Mesodermal cell (in vitro differentiated cells): ENCODE data around the gene TRIO.

Experiments used
- H3K27ac ChIP-seq: 2 replicates; pipeline ENCODE4 v1.7.0; 2013; ENCODE audit warnings: mild to moderate bottlenecking, low read depth, low read length, moderate library complexity; ENCODE audit not compliant: severe bottlenecking
- H3K36me3 ChIP-seq: 2 replicates; pipeline ENCODE4 v1.7.1; 2013; ENCODE audit warnings: mild to moderate bottlenecking, low read length, moderate library complexity; ENCODE audit not compliant: control insufficient read depth, insufficient read depth
- H3K4me1 ChIP-seq: one replicate; pipeline ENCODE4 v1.7.1; 2013; ENCODE audit warnings: mild to moderate bottlenecking, low read length; ENCODE audit not compliant: insufficient read depth, control insufficient read depth, poor library complexity, severe bottlenecking
- H3K4me3 ChIP-seq: 2 replicates; pipeline ENCODE4 v1.7.0; 2013; ENCODE audit warnings: low read length, control low read depth, mild to moderate bottlenecking; ENCODE audit not compliant: insufficient read depth, poor library complexity, severe bottlenecking; ENCODE audit errors: extremely low read depth
- H3K9me3 ChIP-seq: 2 replicates; pipeline ENCODE4 v1.7.1; 2013; ENCODE audit warnings: mild to moderate bottlenecking, low read length, moderate library complexity; ENCODE audit not compliant: control insufficient read depth
- WGBS, 2 experiments: methylation state at CpG; one replicate each; pipeline ENCODE4 v1.1.5; 2013; ENCODE audit warnings: missing lambda C conversion rate in 2 of 2; ENCODE audit not compliant: insufficient coverage in 2 of 2; 5-methylcytosine and 5-hydroxymethylcytosine counted together

The TRIO gene

DNA sequence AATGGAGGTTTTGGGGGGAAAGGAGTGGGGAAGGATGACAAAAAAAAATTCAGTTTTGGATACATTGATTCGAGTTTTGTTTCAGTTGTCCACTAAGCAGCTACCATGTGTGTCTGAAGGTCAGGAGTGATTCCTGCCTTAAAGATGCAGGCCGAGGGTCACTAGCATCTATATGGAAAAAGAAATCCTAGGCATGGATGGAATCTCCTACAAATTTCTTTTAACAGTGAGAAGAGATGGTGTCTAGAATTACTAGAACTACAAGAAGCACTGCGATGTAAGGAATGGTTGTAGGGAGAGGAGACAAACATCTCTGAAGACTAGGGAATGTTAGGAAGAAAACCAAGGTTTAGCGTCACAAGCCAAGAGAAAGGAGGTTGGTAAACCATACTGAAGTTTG lies 19.6 kb upstream of the TRIO start:
- H3K9me3 ChIP-seq, result no peaks in the 10 kb centered on the region
- H3K27ac ChIP-seq, result no peak overlapping the region
- H3K4me1 ChIP-seq, result peaks cover 8% of the 10 kb centered on the region
- no peak overlapping the region for H3K4me3 ChIP-seq
- H3K36me3 ChIP-seq, result no peaks in the 10 kb centered on the region
- 90 to 99% methylated on average over 4 of the region's 4 CpGs for WGBS, 2 experiments

DNA sequence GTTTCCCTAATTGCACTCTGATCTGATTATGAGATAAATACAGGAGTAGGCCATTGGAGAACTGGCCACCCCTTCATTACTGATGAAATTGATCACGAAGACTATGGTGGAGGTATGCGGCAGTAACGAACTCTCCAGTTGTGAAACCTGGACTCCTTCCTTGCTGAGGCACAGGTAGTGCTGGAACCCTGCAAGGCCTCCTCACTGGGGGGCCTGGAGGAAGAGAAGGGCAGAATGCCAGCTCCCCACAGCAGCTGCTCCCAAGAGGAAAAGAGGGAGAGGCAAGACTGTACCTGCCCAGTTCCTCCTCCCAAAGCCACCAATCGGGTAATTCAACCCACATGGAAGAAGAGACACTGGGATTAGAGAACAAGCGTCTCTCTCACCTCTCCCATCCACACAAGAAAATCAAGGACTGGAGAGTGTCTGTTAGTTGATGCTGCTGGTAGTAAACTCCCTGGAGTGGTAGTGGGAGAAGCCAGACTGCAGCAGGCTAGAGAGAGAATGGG lies 19.1 kb upstream of the TRIO start:
- Histone ChIP-seq H3K27ac (no peak overlapping the region), H3K9me3 (no peaks in the 10 kb centered on the region), H3K36me3 (no peaks in the 10 kb centered on the region), H3K4me3 (no peak overlapping the region), H3K4me1 (peaks cover 4% of the 10 kb centered on the region)
- 100% methylated on average over 1 of the region's 5 CpGs; no CpG with 5 or more reads in 1 of the 2 experiments for WGBS, 2 experiments

DNA sequence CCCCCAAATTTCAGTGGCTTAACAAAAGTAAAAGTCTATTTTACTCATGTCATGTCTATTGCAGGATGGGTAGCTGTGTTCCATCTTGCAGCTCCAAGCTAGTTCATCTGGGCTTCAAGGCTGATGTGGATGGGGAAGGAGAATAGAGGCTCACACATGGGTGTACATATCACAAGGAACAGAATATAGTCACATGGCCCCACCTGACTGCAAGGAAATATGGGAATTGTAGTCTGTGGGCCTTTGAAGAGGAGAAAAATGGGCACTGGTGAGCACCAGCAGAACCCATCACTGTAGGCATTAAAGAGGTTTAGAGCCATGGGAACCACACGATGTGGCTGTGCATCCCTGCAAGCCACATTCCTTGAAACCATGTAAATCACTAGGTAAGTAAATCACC lies 17.9 kb upstream of the TRIO start:
- Histone ChIP-seq H3K9me3 (no peaks in the 10 kb centered on the region), H3K4me1 (no peaks in the 10 kb centered on the region), H3K27ac (no peak overlapping the region), H3K4me3 (no peak overlapping the region), H3K36me3 (no peaks in the 10 kb centered on the region)
- 100% methylated on average over 1 of the region's 1 CpG; no CpG with 5 or more reads in 1 of the 2 experiments for WGBS, 2 experiments

DNA sequence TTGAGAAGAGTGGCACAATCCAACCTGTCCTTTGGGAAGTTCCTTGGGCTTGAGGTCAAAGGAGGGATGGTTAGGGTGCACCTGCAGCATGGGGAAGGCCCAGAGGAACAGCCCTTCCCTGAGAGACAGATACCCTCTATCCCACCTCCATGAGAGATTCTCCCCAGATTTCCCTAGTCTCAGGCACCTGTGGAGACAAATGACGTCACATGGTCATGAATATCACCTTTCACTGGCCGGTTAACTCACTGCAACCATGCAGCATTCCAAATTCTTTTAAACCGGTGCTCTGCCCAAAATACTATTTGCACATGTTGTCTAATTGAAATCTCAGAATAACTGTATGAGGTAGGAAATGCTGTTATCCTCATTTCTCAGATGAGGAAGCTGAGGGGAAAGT lies 15.6 kb upstream of the TRIO start:
- Histone ChIP-seq H3K4me3 (no peak overlapping the region), H3K4me1 (no peaks in the 10 kb centered on the region), H3K27ac (no peak overlapping the region), H3K36me3 (no peaks in the 10 kb centered on the region), H3K9me3 (no peaks in the 10 kb centered on the region)
- 0 to 54% methylated on average over 1 to 3 of the region's 3 CpGs for WGBS, 2 experiments

DNA sequence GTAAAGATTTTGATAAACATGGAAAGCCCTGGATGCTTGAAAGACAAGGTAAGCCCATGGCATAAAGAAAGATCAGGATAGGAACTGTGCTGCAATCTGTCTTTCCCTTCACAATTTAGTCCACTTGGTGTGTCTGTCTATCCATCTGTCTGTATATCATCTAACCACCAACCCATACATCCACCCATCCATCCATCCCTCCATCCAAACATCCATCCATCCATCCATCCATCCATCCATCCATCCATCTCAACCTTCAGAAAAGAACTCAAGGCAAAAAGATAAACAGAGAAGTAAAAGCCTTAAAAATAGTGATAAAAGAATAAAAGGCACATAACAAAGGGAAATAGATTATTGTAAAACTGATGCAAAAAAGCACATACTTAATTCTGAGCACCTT lies 15.1 kb upstream of the TRIO start:
- no peaks in the 10 kb centered on the region for H3K9me3 ChIP-seq
- no peaks in the 10 kb centered on the region for H3K36me3 ChIP-seq
- H3K4me3 ChIP-seq, result no peak overlapping the region
- H3K4me1 ChIP-seq, result no peaks in the 10 kb centered on the region
- no peak overlapping the region for H3K27ac ChIP-seq

DNA sequence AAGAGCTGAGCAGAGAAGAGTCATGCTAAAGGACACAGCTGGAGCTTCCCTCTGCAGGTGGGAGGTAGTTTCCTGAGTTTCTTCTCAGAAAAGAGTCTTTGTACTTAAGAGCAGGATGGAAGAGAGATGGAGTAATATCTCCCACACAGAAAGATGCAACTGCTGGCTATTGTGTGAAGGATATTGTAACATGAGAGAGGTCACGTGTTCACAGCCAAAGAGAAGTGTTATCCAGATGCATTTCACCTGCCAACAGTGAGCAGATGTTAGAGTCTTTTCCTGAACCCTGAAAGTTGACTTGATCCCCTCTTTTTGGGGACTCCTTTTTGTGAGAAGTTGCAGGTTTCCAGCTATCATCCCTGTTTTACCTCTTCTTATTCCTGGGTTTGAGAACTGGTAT lies 14.0 kb upstream of the TRIO start:
- H3K4me1 ChIP-seq, result no peaks in the 10 kb centered on the region
- 67 to 100% methylated on average over 1 of the region's 1 CpG for WGBS, 2 experiments
- H3K9me3 ChIP-seq, result no peaks in the 10 kb centered on the region
- H3K27ac ChIP-seq, result no peak overlapping the region
- H3K4me3 ChIP-seq, result no peak overlapping the region
- H3K36me3 ChIP-seq, result no peaks in the 10 kb centered on the region

DNA sequence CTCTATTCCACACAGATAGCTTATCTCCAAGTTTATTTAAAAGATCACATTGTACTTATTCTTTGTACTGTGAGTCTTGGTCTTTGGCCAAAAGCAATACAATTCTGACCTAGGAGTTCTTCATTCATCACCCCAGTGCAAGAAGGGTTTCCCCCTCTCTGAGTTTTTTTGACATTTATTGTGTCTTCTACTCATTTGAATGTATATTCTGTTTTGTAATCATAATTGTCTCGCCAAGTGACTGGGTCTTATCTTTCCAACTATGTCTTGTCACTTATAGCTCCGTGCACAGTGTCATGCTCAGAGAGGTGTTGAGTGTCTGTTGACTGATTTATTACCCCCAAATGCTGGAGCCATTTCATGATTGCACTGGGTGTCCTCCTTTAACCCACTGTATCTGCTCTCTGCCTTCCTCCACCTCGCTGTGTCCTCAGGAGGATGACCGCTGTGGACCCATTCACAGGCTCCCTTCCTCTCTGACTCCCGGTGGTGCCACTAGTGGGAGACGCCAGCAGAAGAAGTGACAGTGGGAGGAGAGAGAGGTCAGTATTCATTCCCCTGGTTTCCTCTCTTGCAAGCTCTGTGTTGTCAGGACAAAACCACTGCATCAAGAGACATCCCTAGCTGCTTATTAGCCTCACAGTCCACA lies 11.2 kb upstream of the TRIO start:
- 90% methylated on average over 2 of the region's 6 CpGs; no CpG with 5 or more reads in 1 of the 2 experiments for WGBS, 2 experiments
- Histone ChIP-seq H3K36me3 (no peaks in the 10 kb centered on the region), H3K27ac (no peak overlapping the region), H3K4me1 (no peaks in the 10 kb centered on the region), H3K4me3 (no peak overlapping the region), H3K9me3 (peaks cover 5% of the 10 kb centered on the region)

DNA sequence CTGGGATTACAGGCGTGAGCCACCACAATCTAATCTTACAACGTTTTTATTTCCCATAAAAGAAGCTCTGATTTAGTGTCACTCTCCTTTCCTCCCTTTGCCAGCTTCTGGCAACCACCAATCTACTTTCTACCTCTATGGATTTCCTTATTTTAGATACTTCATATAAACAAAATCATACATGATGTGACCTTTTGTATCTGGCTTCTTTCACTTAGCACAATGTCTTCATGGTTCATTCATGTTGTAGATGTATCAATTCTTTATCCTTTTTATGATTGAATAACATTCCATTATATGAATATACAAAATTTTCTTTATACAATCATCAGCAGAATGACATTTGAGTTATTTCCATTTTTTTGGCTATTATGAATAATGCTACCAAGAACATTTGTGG lies 9.7 kb upstream of the TRIO start:
- Histone ChIP-seq H3K4me1 (no peaks in the 10 kb centered on the region), H3K36me3 (no peaks in the 10 kb centered on the region), H3K4me3 (no peak overlapping the region), H3K27ac (no peak overlapping the region), H3K9me3 (peaks cover 5% of the 10 kb centered on the region)
- WGBS, 2 experiments, result 85 to 87% methylated on average over 2 of the region's 2 CpGs

DNA sequence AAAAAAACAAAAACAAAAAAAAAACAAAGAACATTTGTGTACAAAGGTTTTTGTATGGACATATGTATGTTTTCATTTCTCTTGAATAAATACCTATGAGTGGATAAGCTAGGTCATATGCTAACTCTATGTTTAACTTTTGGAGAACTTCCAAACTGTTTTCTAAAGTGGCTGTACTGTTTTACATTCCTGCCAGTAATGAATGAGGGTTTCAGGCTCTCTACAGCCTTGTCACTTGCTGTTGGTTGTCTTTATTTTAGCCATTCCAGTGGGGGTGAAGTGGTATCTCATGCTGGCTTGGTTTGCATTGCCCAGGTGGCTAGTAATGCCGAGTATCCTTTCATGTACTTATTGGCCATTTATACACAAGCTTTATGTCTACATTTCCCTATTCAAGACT lies 9.1 kb upstream of the TRIO start:
- Histone ChIP-seq H3K27ac (no peak overlapping the region), H3K9me3 (peaks cover 5% of the 10 kb centered on the region), H3K4me3 (no peak overlapping the region), H3K4me1 (no peaks in the 10 kb centered on the region), H3K36me3 (no peaks in the 10 kb centered on the region)
- WGBS, 2 experiments, result 100% methylated on average over 1 of the region's 1 CpG; no CpG with 5 or more reads in 1 of the 2 experiments

DNA sequence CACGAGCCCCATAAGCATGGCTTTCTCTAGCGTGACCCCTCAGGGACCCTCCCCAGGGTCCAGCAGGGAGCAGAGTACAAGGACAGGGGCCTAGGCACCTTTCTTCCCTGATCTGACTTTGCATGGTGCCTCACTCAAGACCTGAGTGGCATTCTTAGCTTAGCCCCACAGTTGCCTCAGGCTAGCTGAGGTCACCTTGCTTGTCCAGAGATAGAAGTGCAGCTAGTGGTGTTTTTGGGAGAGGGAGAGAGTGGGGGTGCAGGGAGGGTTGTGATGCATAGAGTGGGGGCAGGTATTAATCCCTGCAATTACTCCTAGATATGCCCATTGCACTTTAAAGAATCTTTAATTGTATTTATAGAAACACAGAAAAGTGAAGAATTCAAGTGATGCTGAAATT lies 8.4 kb upstream of the TRIO start:
- WGBS, 2 experiments, result 63 to 65% methylated on average over 2 of the region's 2 CpGs
- no peak overlapping the region for H3K4me3 ChIP-seq
- H3K36me3 ChIP-seq, result no peaks in the 10 kb centered on the region
- H3K27ac ChIP-seq, result no peak overlapping the region
- H3K4me1 ChIP-seq, result no peaks in the 10 kb centered on the region
- H3K9me3 ChIP-seq, result peaks cover 5% of the 10 kb centered on the region

DNA sequence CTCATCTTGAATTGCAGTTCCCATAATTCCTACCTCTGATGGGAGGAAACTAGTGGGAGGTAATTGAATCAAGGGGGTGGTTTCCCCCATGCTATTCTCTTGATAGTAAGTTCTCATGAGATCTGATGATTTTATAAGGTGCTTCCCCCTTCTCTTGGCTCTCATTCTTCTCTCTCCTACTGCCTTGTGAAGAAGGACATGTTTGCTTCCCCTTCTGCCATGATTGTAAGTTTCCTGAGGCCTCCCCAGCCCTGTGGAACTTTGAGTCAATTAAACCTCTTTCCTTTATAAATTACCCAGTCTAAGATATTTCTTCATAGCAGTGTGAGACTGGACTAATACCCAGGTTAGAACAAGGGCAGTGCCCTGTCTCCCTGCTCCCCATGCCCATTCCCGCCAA lies 7.5 kb upstream of the TRIO start:
- Histone ChIP-seq H3K4me3 (no peak overlapping the region), H3K36me3 (no peaks in the 10 kb centered on the region), H3K27ac (no peak overlapping the region), H3K9me3 (peaks cover 5% of the 10 kb centered on the region), H3K4me1 (no peaks in the 10 kb centered on the region)
- WGBS, 2 experiments, result 100% methylated on average over 1 of the region's 1 CpG; no CpG with 5 or more reads in 1 of the 2 experiments
